NAMALWA (cell line): ENCODE data around the gene ANKS1A.
"Not testable (repeated sequence)": the region's sequence is repeated elsewhere in the genome, so short reads cannot be mapped to it uniquely, and the experiment has no call there.

ENCODE experiments used
- DNase-seq: peaks from one replicate; pipeline ENCODE4 v3.0.0-alpha.2; 2015; ENCODE audit warnings: low spot score

The ANKS1A gene, protein sequence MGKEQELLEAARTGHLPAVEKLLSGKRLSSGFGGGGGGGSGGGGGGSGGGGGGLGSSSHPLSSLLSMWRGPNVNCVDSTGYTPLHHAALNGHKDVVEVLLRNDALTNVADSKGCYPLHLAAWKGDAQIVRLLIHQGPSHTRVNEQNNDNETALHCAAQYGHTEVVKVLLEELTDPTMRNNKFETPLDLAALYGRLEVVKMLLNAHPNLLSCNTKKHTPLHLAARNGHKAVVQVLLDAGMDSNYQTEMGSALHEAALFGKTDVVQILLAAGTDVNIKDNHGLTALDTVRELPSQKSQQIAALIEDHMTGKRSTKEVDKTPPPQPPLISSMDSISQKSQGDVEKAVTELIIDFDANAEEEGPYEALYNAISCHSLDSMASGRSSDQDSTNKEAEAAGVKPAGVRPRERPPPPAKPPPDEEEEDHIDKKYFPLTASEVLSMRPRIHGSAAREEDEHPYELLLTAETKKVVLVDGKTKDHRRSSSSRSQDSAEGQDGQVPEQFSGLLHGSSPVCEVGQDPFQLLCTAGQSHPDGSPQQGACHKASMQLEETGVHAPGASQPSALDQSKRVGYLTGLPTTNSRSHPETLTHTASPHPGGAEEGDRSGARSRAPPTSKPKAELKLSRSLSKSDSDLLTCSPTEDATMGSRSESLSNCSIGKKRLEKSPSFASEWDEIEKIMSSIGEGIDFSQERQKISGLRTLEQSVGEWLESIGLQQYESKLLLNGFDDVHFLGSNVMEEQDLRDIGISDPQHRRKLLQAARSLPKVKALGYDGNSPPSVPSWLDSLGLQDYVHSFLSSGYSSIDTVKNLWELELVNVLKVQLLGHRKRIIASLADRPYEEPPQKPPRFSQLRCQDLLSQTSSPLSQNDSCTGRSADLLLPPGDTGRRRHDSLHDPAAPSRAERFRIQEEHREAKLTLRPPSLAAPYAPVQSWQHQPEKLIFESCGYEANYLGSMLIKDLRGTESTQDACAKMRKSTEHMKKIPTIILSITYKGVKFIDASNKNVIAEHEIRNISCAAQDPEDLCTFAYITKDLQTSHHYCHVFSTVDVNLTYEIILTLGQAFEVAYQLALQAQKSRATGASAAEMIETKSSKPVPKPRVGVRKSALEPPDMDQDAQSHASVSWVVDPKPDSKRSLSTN

DNA sequence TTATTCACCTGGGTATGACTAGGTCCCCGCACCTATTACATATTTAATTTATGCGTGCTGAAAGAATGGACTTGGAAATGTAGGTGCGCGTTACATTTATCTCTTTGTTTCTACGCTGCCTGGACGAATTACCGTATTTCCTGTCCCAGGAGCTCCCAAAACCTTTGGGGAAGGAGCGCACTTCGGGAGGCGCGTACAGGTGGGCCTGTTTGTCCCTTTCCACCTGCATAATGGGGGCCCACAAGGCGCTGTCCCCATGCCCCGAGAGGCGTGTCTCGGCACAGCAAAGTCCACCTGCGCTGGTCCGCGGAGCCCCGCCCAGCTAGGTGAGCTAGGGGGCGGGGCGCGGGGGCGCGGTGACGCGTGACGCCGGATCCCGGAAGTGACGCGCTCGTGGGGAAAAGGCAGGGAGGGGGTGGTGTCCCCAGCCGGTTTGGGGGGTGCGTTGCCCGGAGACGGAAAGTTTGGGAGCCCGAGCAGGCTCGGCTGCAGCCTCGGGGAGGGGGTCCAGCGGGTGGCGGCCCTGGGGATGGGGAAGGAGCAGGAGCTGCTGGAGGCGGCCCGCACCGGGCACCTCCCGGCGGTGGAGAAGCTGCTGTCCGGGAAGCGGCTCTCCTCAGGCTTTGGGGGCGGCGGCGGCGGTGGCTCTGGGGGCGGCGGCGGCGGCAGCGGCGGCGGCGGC, at the start of gene ANKS1A:
TSS of gene ANKS1A (plus strand) at position 382 of the 682 bp plus-strand sequence. CDS start at position 530, 148 bp downstream.
- peak; percentile 75 for DNase-seq

DNA sequence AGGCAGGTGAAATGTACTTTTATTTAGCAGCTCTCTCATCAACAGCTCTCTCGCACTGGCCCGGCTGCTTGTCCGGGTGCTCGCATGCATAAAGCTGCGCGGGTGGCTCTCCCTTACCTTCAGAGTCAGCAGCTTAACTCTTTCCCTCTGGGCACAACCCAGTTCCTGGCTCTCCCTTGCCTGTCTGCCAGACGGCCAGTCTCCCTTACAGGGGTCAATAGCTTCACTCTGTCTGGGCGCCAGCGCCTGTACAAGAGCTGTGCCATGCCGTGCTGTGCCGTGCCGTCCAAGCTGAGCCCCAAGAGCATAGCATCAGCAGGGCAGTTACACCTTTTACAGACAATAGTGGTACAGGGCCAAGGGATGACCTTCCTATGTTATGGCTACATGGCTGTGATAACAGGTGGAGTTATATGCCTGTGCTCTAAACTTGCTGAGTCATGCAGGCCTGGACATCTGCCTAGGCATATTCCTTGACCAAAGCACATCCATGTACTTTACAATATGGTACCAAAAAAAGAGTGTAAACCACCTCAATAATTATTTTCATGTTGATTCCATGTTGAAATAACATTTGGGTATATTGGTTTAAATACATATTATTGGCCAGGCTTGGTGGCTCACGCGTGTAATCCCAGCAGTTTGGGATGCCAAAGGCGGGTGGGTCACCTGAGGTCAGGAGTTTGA, 49.2 kb upstream of the ANKS1A start:
- DNase-seq, result no peak

DNA sequence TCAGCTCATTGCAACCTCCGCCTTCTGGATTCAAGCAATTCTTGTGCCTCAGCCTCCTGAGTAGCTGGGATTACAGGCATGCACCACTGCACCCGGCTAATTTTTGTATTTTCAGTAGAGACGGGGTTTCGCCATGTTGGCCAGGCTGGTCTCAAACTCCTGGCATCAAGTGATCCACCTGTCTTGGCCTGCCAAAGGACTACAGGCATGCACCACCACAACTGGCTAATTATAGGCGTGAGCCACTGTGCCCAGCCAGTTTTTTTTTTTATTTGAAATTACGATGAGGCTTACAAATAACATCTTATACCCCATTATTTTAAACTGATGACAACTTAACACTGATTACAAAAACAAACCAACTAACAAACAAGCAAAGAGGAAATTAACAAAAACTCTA, 40.0 kb upstream of the ANKS1A start:
- DNase-seq, result not testable (repeated sequence)

DNA sequence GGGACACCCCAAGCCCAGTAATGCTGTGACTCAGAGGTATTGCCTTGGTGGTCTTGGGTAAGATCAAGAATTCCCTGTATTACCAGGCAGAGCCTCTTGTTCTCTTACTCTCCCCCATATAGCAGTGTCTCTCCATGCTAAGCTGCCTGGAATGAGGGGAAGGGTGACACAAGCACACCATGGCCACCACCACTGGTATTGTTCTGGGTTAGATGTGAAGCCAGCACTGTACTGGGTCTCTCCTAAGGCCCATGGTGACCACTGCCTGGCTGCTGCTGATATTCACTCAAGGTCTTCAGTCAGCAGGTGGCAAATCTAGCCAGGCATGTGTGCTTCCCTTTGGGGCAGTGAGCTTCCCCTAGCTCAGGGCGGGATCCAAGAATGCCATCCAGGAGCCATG, 37.7 kb upstream of the ANKS1A start:
- DNase-seq, result no peak

DNA sequence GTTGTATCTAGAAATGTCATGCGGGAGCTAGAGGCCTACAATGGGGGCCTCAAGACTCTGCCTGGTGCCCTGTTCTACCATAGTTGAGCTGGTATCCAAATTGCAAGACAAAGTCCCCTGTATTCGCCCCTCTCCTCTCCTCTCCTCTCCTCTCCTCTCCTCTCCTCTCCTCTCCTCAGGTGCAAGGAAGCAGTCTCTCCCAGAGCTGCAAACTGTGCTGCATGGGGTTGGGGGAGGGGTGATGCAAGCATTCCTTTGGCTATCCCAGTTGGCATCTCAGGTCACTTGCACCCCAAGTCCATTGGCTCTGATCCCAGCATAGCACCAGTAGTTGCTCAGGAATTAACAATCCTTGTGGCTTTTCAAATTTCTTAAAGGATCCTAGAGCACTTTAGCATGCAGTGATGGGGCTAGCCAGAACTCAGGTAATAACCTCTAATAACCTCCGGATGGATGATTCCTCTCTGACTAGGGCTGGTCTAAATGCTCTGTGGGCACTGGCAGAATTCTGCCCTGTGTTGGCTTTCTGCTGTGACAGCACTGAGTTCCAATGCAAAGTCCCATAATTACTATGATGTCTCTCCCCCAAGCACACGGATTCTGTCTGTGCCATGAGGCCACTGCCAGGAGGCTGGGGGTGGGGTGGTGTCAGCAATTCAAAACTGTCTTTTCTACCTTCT, 36.5 kb upstream of the ANKS1A start:
- DNase-seq, result no peak

DNA sequence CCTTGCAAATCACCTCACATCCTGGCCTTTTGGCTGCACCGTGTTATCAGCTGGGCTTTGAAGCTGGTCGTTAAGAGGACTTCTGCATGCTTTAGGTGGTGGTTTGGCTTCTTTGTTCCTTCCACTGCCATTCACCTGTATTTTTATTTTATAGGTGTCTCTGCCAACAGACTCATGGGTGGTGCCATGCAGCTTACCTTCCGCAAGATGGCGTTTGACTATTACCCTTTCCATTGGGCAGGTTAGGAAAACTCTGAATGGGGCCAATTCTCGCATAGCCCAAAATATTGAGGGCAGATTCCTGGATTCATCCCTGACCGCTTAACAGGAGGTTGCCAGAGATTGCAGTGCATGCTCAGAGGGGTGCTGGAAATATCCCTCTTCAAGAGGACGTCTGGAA, 33.6 kb upstream of the ANKS1A start:
- DNase-seq, result no peak

DNA sequence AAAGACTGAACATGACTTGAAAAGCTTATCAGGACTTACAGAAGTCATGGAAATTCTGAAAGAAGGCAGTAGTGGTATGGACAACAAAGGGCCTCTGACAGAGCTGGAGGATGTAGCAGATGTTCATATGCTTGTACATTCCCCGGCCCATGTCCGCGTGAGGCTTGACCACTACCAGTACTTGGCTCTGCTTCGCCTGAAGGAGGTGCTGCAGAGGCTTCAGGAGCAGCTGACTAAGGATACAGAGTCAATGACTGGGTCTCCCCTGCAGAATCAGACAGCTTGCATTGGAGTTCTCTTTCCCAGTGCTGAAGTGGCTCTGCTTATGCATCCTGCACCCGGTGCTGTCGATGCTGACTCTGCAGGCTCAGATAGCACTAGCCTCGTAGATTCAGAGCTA, 30.4 kb upstream of the ANKS1A start:
- no peak for DNase-seq

DNA sequence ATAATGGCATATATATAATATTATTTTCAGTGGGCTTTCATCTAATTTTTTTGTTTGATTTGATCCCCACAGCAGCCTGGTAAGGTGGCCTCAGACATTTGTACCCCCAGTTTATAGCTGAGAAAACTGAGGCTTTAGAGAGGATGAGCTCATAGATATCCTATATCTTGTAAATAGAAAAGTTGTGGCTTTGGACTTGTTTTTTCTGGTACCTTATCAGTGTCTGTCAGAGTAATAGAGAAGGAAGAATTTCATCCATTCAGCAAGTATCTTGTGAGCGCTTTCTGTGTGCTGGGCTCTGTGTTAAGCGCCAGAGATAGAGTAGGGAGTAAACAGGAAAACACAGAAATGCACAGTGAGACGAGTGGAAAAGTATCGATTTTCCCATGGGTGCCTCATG, 29.1 kb upstream of the ANKS1A start:
- DNase-seq, result no peak

DNA sequence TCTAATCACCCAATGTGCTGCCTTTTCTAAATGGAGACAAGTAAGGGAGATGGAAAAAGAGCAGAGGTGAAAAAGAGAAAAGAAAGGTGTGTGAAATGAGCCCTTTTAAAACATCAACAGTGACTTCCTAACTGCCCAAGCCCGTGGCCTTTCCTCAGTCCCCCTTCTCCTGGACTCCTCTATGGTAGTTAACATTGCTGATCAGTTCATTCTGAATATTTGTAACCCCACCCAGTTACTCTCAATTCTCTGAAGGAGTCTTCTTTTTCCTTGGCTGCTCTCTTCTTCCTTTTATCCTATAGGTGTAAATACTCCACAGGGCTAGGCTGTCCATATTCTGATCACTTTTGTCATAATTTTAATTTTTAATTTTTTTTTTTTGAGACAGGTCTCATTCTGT, 28.3 kb upstream of the ANKS1A start:
- DNase-seq, result no peak

DNA sequence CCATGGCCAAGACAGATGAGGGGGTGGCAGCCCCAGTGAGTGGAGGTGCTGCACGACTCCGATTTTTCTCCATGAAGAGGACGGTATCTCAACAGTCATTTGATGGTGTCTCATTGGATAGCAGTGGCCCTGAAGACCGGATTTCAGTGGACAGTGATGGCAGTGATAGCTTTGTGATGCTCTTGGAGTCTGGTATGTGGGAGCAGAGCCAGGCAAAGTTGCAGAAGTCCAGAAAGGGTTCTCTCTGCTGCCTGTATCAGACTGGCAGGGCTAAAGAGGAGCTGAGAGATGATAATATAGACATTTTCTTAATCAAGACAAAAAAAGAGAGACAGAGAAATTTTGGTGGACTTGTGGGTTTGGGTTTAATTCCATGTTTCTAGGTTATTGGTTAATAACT, 25.0 kb upstream of the ANKS1A start:
- no peak for DNase-seq

DNA sequence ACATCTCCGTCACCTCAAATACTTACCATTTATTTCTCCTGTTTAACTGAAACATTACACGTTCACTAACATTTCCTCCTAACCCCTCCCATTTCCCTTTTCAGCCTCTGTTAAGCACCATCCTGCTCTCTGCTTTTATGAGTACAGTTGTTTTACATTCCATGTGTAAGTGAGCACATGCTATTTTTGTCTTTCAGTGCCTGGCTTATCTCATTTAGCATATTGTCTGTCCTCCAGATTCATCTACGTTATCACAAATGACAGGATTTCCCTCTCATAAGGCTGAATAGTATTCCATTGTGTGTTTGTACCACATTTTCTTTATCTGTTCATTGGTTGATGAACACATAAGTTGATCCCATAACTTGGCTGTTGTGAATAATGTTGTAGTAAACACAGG, 23.9 kb upstream of the ANKS1A start:
- DNase-seq, result no peak

DNA sequence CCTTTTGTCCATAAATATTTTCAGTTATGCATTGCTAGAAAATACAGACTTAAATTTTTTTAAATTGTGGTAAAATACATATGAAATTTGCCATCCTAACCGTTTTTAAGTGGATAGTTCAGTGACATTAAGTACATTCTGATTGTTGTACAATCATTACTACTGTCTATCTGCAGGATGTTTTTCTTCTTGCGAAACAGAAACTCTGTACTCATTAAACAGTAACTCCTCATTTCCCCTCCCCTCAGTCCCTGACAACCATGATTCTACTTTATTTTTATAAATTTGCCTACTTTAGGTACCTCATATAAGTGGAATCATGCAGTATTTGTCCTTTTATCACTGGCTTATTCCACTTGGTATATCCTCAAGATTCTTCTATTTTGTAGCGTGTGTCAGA, 22.5 kb upstream of the ANKS1A start:
- DNase-seq, result no peak

DNA sequence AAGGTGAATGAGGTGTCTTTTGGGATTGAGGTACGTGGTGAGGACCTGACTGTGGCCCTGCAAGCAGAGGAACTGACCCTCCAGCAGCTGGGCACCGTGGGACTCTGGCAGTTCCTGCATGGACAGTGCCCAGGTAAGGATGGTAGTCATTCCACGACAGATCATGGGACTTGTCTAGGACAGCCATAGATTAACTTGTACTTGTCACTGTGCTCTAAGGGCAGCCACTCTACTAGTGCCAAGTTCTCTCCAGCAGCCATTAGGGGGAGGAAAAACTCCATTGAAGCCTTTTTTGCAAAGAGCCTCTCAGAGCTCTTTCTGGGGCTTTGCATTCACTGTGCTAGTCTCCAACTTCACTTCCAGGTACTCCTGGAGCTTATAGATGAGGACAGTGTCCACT, 21.6 kb upstream of the ANKS1A start:
- DNase-seq, result peak; percentile 18

DNA sequence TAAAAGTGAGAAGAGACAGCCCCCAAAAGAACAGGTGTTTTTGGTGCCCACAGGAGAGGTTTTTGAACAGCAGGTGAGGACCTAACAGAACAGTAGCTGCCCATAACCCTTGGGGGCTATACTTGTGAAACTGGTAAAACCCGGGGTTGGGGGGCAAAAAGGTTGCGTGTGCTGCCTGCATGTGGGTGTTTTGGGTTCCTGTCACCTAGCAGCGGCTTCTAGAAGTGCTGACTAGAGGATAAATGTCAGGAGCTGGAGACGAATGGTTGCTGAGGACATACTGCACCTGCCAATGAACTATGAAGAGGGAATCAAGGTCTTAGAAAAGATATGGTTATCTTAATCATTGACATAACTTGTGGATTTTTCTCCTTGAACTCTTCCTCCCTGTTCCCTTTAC, 17.2 kb upstream of the ANKS1A start:
- no peak for DNase-seq

DNA sequence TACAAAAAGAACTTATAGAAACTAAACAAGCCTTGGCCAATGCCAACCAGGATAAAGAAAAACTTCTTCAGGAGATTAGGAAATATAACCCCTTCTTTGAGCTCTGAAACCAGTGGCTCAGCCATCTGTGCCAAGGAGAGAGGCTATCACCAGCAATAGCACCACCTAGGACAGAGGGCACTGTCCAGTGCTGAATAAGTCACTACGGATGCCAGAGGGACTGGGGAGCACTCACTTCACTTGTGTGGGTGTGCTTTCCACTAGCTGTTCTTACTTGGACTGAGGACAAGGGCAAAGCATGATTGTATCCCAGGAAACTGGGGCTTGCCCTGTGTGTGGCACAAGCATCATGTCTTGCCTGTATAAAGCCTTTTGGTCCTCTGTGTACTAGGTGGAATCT, 16.7 kb upstream of the ANKS1A start:
- DNase-seq, result no peak

DNA sequence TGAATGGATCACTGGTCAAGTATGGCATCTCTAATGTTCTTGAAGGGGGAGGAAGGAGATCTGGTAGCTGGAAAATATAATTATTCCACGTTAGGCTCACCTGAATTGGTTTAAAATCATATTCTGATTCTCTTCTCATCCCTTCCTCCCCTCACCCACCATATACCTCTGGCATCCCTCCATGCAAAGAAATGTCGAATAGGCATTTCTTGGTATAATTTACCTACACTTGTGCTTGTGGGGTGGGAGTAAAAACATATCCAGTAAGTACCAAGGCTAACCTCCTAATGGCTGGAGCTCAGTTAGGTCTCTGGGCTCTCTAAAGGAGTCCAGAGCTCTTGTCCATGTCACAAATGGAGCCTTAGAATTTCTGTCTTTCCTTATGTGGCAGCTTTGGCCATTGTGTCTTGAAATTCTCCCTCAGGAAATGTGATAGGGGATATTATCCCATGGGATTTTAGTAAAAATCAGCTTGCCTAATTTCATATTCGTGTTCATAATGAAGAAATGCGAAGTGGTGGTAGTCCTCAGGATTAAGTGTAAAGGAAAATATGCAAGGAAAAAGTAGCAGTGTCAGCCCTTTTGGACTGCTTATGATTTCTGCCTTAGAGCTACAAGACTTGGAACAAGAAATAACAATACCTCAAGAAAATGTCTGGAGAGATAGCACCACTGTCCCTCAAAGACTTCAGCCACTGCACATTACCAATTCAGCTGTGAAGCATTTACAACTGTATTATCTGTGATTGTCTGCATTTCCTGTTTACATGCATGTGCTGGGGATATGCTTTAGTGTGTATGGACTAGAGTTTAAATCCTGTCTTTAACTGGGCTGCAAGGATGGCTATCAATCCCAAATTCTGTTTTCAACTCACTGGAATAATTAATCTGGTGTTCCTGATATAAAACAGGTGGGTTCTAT, 13.5 kb upstream of the ANKS1A start:
- no peak for DNase-seq

DNA sequence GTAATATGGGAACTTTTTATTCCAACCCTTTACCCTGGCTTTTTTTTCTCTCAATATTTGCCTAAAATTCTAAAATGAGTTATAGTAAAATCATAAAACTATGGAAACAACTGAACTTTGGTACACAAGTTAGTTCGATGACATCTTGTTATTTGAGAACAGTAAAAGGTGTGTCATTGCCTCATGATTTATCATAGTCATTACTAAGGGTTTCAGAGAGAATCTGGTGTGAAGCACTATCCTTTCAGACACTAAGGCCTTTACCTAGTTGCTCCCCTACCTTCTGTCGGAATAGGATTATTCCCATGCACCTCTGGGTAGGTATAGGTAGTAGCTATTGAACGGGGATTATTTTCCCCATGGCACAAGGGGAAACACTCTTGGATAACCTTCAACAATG, 12.6 kb upstream of the ANKS1A start:
- no peak for DNase-seq

DNA sequence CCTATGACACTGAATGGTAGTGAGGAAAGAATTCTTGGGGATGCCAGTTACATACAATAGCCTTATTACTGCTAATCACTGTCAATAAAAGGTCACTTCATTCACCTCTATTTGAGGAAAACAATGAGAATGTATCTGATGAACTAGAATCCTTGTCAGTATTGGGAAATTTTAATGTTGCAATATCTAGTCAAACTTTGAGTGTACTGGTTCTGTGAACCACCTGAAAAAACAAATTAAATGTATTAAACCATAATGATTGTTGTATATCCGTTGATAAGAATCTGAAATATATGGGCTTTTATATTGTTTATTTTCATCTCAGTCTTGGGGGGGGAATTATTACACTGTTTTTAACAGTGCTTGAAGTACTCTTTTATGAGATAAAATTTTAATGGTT, 11.8 kb upstream of the ANKS1A start:
- DNase-seq, result no peak

DNA sequence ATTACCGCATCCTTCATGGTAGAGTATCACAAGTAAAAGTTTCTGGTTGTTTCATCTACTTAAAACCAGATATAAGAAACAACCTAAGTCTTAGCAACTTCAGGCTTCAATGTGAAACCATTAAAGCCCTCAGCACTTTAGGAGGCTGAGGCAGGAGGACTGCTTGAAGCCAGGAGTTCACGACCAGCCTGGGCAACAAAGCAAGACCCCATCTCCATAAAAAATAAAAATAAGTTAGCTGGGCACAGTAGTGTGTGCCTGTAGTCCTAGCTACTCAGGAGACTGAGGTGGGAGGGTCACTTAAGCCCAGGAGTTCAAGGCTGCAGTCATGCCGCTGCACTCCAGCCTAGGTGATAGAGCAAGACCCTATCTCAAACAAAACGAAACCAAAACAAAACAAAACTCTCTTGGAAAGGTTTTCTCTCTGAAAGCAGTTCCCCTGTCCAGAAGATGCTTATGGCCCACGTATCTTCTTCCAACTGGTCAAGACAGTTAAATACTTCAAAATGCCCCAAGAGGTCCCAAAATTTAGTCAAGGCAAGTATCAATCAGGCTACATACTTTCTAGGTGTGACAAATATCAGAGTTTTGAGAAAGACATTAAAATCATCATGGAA, 11.1 kb upstream of the ANKS1A start:
- no peak for DNase-seq
